Neural progenitor cell (in vitro differentiated cells): ENCODE data around the gene ZNF621. TPM values are rescaled to one million over a fixed set of nuclear protein-coding genes. Genes with fewer than 3 reads are reported as not detected.

Experiments
- DNase-seq: peaks from one replicate; pipeline ENCODE4 v3.0.0-alpha.2; 2016; ENCODE audit warnings: low spot score
- H2AFZ ChIP-seq: fragments of 200-600 bp; sonication (generic); replicated peaks from 2 replicates; pipeline ENCODE4 v1.6.1; 2016; ENCODE audit warnings: antibody characterized with exemption
- H3F3A ChIP-seq: fragments of 200-600 bp; sonication (generic); 2 replicates; pipeline ENCODE4 v1.6.1; 2016; ENCODE audit warnings: antibody characterized with exemption, low read depth
- H3K27ac ChIP-seq: fragments of 200-600 bp; sonication (generic); 2 replicates; pipeline ENCODE4 v1.5.1; 2016; ENCODE audit warnings: mild to moderate bottlenecking
- H3K27me3 ChIP-seq: fragments of 200-600 bp; sonication (generic); 2 replicates; pipeline ENCODE4 v1.6.1; 2016; ENCODE audit warnings: mild to moderate bottlenecking, moderate library complexity
- H3K36me3 ChIP-seq: fragments of 200-600 bp; sonication (generic); 2 replicates; pipeline ENCODE4 v1.5.1; 2016
- H3K4me1 ChIP-seq: fragments of 200-600 bp; sonication (generic); 2 replicates; pipeline ENCODE4 v1.6.1; 2016; ENCODE audit warnings: mixed run types
- H3K4me2 ChIP-seq: fragments of 200-600 bp; sonication (generic); 2 replicates; pipeline ENCODE4 v1.6.1; 2016
- H3K4me3 ChIP-seq: fragments of 200-600 bp; sonication (generic); 2 replicates; pipeline ENCODE4 v1.5.1; 2016
- H3K79me2 ChIP-seq: fragments of 200-600 bp; sonication (generic); 2 replicates; pipeline ENCODE4 v1.6.1; 2016; ENCODE audit warnings: low read depth
- H3K9ac ChIP-seq: fragments of 200-600 bp; sonication (generic); 2 replicates; pipeline ENCODE4 v1.6.1; 2016
- H3K9me3 ChIP-seq: fragments of 200-600 bp; sonication (generic); 2 replicates; pipeline ENCODE4 v1.5.1; 2016; ENCODE audit warnings: low read depth
- H4K20me1 ChIP-seq: fragments of 200-600 bp; sonication (generic); 2 replicates; pipeline ENCODE4 v1.6.1; 2016; ENCODE audit warnings: low read depth
- H3K27ac Mint-ChIP-seq: 3 replicates; pipeline ENCODE4 v1.8.0; 2021; ENCODE audit warnings: mixed read lengths
- H3K27me3 Mint-ChIP-seq: 2 replicates; pipeline ENCODE4 v1.8.0; 2022; ENCODE audit warnings: low read depth, mild to moderate bottlenecking, inconsistent platforms, moderate library complexity, mixed read lengths; ENCODE audit not compliant: insufficient read depth
- H3K36me3 Mint-ChIP-seq: 3 replicates; pipeline ENCODE4 v1.8.0; 2021; ENCODE audit warnings: mixed read lengths
- H3K4me1 Mint-ChIP-seq: 3 replicates; pipeline ENCODE4 v1.8.0; 2021; ENCODE audit warnings: mixed read lengths
- H3K4me3 Mint-ChIP-seq: 3 replicates; pipeline ENCODE4 v1.8.0; 2021; ENCODE audit warnings: mild to moderate bottlenecking, moderate library complexity, mixed read lengths
- H3K9me3 Mint-ChIP-seq: 3 replicates; pipeline ENCODE4 v1.8.0; 2020; ENCODE audit warnings: mixed read lengths
- CTCF ChIP-seq: fragments of 200-600 bp; sonication (generic); IDR thresholded peaks from 2 replicates; pipeline ENCODE4 v1.5.1; 2017; ENCODE audit warnings: antibody characterized with exemption, mild to moderate bottlenecking
- EZH2 ChIP-seq: fragments of 200-600 bp; sonication (generic); IDR thresholded peaks from 2 replicates; pipeline ENCODE4 v1.6.1; 2017; ENCODE audit warnings: antibody characterized with exemption, mild to moderate bottlenecking, moderate library complexity
- EZH2phosphoT487 ChIP-seq: fragments of 200-600 bp; sonication (generic); IDR thresholded peaks from 2 replicates; pipeline ENCODE4 v1.6.1; 2017; ENCODE audit warnings: antibody characterized with exemption
- total RNA-seq: library from RNA; depleted of rRNA; stranded (reverse); fragments of >200 nt; gene quantifications from 2 replicates; pipeline ENCODE4 v1.2.3, GENCODE V29; 2015; ENCODE audit warnings: low replicate concordance

ZNF621 gene
- total RNA-seq, result 14.3 and 24.8 TPM in 2 replicates

DNA sequence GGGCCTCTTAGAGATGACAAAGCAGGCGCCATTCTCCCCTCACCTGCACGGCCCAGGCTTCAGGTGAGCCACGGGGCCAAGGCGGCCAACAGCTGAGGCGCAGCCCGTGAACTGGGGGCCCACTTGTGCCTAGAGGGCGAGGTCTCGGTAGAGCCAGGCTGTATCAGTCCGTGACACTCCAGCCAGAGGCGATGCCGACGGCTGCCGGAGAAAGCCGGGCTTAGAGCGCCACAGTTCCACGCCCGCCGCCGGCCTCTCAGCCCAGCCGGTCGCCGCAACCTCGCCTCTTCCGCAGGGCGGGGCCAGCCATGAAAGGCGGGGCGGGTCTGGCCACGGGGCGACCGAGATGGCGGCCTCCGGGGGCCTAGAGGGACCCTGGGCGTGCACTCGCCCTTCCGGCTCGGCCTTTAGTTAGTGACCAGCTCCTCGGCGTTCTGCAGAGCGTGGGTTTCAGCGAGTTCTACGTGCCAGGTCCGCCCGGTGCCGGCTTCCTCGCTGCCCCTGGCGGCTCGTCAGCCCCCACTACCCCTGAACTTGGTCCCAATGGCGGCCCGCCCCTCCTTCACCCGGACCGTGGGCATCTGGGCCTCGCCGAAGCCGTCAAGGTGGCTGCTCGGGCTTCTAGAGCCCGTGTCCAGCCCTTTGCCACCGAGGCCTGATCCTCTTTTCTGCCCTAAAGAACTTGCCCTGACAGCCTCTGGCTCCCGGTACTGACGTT is at the start of gene ZNF621:
ZNF621 (plus strand) TSS at position 393 of the 718 bp plus-strand sequence. CDS start 881 bp downstream, outside the sequence.
- Histone ChIP-seq H4K20me1 (no peaks in the 10 kb centered on the region), H3K9ac (peak within 1 kb of the TSS; percentile 90), H2AFZ (peak within 1 kb of the TSS; percentile 97), H3K36me3 (no peaks in the 10 kb centered on the region), H3K4me1 (peaks cover 5% of the 10 kb centered on the region), H3K79me2 (peaks cover 37% of the 10 kb centered on the region), H3K4me3 (peak within 1 kb of the TSS; percentile 86), H3F3A (peaks cover 11% of the 10 kb centered on the region), H3K27ac (no peak within 1 kb of the TSS), H3K9me3 (no peaks in the 10 kb centered on the region), H3K4me2 (peak within 1 kb of the TSS; percentile 93), H3K27me3 (no peaks in the 10 kb centered on the region)
- peak within 1 kb of the TSS; percentile 96 for H3K27ac Mint-ChIP-seq
- H3K9me3 Mint-ChIP-seq, result no peaks in the 10 kb centered on the region
- H3K36me3 Mint-ChIP-seq, result peaks cover 17% of the 10 kb centered on the region
- peak; percentile 95 for DNase-seq
- peak within 1 kb of the TSS; percentile 98 for H3K4me3 Mint-ChIP-seq
- TF ChIP-seq CTCF (no peak), EZH2phosphoT487 (no peak), EZH2 (peak; percentile 53)
- peaks cover 22% of the 10 kb centered on the region for H3K4me1 Mint-ChIP-seq
- no peaks in the 10 kb centered on the region for H3K27me3 Mint-ChIP-seq

GRCh38 chr3:40476478-40477470 is 48.0 kb upstream of the ZNF621 start, which contains the start of gene ZNF619:
Gene ZNF619, plus strand, starts transcription at chr3:40477122. Its CDS starts 858 bp downstream, at chr3:40477980.
- Histone ChIP-seq H3K27me3 (no peaks in the 10 kb centered on the region), H3K4me3 (peak within 1 kb of the TSS; percentile 74), H3K9me3 (no peaks in the 10 kb centered on the region), H3K4me2 (peak within 1 kb of the TSS; percentile 84), H4K20me1 (no peaks in the 10 kb centered on the region), H3K4me1 (peaks cover 3% of the 10 kb centered on the region), H2AFZ (peak within 1 kb of the TSS; percentile 93), H3K79me2 (no peaks in the 10 kb centered on the region), H3K27ac (no peak within 1 kb of the TSS), H3F3A (no peaks in the 10 kb centered on the region), H3K36me3 (no peaks in the 10 kb centered on the region), H3K9ac (peak within 1 kb of the TSS; percentile 64)
- peaks cover 3% of the 10 kb centered on the region for H3K27me3 Mint-ChIP-seq
- H3K27ac Mint-ChIP-seq, result peak within 1 kb of the TSS; percentile 71
- H3K4me1 Mint-ChIP-seq, result peaks cover 7% of the 10 kb centered on the region
- no peaks in the 10 kb centered on the region for H3K9me3 Mint-ChIP-seq
- peak; percentile 77 for DNase-seq
- no peak for TF ChIP-seq CTCF
- no peak for TF ChIP-seq EZH2phosphoT487
- TF ChIP-seq EZH2, result no peak
- no peaks in the 10 kb centered on the region for H3K36me3 Mint-ChIP-seq
- H3K4me3 Mint-ChIP-seq, result peak within 1 kb of the TSS; percentile 88

DNA sequence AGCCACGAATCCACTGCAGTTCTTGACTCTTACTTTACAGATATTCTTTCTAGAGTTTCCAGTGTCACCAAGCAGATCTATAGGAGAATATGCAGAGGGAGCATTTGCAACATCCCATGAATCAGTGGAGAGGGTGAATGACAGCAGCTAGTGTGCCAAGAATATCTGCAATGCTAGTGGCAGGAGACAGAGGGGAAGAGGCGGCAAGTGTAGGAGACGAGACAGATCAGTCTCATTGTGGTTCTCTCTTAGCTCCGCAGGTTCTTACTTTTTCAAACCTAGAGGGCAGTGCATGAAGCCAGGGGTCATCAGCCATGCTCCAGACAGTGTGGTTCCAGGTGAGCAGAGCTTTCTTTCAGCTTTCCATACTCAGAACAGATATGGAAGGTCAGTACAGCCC is 47.1 kb upstream of the ZNF621 start:
- Mint-ChIP-seq H3K27ac (peak overlapping the region; percentile 47), H3K4me3 (peak overlapping the region; percentile 88), H3K27me3 (peaks cover 2% of the 10 kb centered on the region), H3K9me3 (no peaks in the 10 kb centered on the region), H3K36me3 (no peaks in the 10 kb centered on the region), H3K4me1 (peaks cover 7% of the 10 kb centered on the region)
- no peak for DNase-seq
- Histone ChIP-seq H3K4me3 (peak overlapping the region; percentile 74), H3K4me2 (peak overlapping the region; percentile 84), H3K9me3 (no peaks in the 10 kb centered on the region), H3K36me3 (no peaks in the 10 kb centered on the region), H3F3A (no peaks in the 10 kb centered on the region), H3K79me2 (no peaks in the 10 kb centered on the region), H4K20me1 (no peaks in the 10 kb centered on the region), H2AFZ (peak overlapping the region; percentile 93), H3K27me3 (no peaks in the 10 kb centered on the region), H3K9ac (peak overlapping the region; percentile 64), H3K27ac (no peak overlapping the region), H3K4me1 (peaks cover 3% of the 10 kb centered on the region)
- TF ChIP-seq EZH2phosphoT487 (no peak), CTCF (no peak)
